ENCODE results near the gene DCAF11.
"Not testable (repeated sequence)": the region's sequence is repeated elsewhere in the genome, so short reads cannot be mapped to it uniquely, and the experiment has no call there.

Gene DCAF11

DNA sequence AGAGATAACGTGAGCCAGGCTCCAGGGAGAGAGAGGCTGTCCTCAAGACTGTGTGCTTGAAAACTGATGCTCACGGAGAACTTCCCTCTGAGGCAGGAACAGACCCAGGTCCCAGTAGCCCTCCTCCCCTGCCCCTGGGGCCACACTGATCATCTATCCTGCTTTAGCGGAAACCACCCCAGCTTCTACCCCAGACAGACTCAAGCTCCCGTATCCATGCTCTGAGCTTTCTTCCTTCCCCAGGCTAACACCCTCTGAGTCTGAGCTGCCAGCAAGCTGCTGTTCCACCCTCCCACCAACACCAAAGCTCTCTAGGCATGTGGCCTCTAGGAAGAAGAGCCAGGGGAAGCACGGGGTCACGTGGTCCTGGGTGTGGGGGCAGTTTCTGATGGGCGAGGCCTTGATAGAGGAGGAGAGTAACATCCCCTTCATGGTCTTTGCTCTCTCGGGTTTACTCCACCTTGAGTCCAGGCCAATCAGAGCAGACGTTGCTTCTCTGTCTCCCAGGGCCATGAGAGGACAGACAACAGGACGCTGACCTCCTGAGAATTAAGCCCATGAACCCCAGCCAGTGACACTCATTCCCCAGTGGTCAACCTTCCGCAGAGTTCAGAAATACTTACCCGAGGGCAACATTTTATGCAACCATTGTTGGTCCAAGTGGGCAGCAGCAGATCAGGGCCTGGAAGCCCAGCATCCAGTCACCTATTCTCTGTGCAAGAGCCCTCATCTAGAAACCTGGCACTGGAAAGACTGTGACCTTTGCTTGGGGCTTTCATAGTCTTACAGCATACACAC, 19.1 kb upstream of the DCAF11 start:
- in situ Hi-C loops (cut with HindIII; ENCODE audit: low sequenced_read_pairs): no loop called here

DNA sequence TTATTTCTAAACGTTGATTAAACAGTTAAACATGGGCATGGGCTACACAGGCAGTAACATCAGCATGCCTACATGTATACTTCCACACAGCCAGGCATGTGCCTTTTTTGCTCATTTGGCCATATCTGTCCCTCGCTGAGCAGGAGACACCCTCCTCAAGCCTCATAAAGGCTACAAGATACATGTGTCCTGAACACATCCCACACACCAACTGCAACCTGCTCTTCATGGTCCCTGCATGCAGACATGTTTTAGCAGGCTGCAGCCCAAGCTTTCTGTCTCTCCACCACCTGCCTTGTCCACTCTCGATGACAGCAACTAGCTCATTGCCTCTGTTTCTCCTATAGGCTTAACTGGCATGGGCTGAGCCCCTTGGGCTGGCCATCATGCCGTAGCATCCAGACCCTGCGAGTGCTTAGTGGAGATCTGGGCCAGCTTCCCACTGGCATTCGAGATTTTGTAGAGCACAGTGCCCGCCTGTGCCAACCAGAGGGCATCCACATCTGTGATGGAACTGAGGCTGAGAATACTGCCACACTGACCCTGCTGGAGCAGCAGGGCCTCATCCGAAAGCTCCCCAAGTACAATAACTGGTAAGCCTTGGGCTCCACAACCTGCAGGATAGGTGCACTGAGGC, 17.9 kb upstream of the DCAF11 start:
- in situ Hi-C loops (cut with HindIII; ENCODE audit: low sequenced_read_pairs): no loop called here

DNA sequence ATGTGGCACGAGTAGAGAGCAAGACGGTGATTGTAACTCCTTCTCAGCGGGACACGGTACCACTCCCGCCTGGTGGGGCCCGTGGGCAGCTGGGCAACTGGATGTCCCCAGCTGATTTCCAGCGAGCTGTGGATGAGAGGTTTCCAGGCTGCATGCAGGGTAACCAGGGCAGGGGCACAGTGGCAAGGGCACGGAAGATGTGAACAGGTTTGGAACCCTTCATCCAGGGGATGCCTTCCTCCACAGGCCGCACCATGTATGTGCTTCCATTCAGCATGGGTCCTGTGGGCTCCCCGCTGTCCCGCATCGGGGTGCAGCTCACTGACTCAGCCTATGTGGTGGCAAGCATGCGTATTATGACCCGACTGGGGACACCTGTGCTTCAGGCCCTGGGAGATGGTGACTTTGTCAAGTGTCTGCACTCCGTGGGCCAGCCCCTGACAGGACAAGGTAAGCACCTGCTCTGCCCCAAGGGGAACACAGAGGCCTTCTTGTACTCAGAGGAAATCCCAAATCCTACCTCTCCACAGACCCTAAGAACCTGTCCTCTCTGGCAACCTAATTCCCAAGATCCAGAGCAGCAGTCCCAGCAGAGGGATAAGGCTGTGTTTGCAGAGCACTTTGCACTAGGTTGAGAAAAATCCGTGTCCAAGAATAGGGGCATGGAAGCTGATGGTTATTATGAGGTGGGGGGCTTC, 16.2 kb upstream of the DCAF11 start:
- in situ Hi-C loops (cut with HindIII; ENCODE audit: low sequenced_read_pairs): no loop called here

DNA sequence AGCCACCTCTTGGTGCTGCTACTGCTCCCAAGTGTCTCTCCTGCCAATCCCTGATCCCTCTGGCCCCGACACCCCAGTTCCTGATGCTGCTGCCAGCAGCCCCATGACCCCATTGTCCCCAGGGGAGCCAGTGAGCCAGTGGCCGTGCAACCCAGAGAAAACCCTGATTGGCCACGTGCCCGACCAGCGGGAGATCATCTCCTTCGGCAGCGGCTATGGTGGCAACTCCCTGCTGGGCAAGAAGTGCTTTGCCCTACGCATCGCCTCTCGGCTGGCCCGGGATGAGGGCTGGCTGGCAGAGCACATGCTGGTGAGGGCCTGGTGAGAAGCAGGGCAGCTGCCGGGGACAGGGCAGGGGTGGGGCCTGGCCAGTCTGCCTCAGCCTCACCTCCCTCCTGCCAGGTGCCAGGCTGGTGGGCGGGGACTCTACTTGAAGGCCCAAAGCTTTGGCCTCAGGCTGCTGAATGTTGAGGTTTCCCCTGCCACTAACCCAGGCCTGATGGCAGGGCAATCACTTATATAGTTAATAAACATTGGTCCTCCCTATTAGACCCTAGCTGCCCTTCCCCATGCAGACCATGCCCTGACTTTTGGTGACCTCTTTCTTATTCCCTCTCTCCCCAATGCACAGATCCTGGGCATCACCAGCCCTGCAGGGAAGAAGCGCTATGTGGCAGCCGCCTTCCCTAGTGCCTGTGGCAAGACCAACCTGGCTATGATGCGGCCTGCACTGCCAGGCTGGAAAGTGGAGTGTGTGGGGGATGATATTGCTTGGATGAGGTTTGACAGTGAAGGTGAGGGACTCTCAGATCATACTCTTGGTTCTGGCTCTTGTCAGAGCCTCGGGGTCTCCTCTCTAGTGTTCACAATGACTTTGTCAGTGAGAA, 15.4 kb upstream of the DCAF11 start:
- in situ Hi-C loops (cut with HindIII; ENCODE audit: low sequenced_read_pairs): no loop called here

DNA sequence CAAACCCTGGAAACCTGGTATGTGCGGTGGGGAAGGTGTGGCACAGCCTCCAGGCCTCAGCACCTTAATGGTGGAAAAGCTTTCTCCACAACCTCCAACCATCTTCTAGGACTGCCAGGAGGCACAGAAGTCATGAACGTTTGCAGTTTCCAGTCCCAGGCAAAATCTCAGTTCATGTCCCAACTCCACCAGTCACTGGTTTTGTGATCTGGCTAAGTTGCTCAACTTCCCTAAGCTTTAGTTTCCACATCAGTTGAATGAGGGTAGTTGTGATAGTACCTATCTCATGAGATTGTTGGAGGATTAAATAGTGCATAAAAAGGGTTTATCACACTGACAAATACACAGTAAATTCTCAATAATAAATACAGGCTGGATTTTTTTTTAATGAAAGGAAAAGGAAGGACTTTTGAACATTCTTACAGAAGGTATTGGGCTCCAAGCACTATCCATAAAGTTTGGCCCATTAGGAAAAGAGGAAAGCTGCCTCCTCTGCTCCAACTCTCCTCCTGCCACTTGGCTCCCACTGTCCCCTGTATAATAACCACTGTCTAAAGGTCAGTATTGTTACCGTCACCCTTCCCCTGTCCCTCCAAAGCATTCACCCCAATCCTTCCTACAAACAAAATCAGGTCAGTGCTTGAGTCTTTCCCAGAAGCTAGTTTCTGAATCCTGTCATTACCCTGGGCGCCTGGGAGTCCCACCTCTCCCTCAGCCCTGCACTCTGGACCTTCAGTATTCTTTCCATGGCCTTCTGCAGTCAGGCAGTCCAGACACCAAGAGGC, 14.2 kb upstream of the DCAF11 start:
- in situ Hi-C loops (cut with HindIII; ENCODE audit: low sequenced_read_pairs): no loop called here

DNA sequence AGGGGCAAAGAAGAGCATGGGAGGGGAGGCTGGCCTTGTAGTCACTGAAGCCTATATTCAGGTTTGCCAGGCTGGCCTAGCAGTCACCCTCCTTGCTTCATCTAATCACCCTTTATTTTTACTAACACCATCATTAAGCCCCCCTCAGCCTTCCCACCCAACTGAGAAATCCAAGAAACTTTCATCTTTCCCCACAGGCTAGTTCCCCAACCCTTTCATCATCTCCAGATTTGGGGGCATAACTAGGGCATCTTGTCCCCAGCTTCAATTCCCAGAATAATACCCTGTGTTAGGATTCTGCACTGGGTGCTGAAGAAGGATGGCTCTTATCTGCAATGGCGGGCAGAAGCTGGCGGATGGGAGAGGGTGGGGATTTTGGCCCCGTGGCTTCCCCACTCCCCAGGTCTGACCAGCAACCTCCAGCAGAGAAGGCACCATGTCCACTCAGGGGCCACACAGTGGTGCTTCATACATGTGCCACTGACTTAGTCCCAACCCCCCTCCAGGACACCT, 13.5 kb upstream of the DCAF11 start:
- in situ Hi-C loops (cut with HindIII; ENCODE audit: low sequenced_read_pairs): no loop called here

DNA sequence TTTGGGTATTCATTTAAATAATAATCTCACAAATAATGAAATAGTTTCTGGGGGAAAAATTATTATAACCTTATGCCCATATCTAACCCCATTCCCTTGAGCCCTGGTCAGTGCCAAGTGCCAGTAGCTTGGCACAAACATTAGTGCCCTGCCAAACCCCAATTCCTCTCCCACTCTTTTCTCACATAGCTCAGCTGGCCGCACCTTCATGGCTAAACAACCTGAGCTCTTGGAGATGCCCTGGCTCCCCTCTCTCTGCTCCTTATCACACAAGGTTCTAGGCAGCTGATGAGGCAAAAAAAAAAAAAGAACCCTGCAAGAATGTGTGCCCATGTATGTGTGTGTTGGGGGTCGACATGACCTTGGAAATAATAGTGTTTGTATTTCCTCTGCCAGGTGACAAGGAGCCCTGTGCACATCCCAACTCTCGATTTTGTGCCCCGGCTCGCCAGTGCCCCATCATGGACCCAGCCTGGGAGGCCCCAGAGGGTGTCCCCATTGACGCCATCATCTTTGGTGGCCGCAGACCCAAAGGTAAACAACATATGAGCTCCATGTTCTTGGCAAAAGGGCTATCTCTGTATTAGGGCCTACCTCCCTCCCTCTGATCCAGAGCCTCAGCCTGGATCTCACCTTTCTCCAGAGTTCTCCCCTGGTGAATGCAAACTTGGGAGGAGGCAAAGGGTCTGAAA, 12.1 kb upstream of the DCAF11 start:
- in situ Hi-C loops (cut with HindIII; ENCODE audit: low sequenced_read_pairs): no loop called here

DNA sequence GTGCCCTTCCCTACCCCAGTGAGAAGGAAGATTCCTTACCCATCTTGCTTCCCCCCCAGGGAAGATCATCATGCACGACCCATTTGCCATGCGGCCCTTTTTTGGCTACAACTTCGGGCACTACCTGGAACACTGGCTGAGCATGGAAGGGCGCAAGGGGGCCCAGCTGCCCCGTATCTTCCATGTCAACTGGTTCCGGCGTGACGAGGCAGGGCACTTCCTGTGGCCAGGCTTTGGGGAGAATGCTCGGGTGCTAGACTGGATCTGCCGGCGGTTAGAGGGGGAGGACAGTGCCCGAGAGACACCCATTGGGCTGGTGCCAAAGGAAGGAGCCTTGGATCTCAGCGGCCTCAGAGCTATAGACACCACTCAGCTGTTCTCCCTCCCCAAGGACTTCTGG, 11.1 kb upstream of the DCAF11 start:
- in situ Hi-C loops (cut with HindIII; ENCODE audit: low sequenced_read_pairs): no loop called here

DNA sequence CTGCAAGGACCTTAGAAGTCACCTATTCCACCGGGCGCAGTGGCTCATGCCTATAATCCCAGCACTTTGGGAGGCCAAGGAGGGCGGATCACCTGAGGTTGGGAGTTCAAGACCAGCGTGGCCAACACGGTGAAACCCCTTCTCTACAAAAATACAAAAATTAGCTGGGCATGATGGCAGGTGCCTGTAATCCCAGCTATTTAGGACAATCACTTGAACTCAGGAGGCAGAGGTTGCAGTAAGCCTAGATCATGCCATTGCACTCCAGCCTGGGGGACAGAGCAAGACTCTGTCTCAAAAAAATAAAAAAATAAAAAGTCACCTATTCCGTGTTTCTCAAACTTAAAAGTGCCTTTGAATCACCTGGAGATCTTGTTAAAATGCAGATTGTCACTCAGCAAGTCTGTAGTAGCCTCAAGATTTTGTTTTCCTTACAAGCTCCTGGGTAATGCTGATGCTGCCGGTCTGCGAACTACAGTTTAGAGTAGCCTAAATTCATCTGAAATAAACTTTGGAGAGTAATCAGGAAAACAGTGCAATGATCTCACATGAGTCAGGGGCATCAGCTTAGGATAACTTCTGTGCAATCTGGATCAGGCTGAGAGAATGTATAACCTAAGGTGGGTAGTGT, 8.9 kb upstream of the DCAF11 start:
- in situ Hi-C loops (cut with HindIII; ENCODE audit: low sequenced_read_pairs): not testable (repeated sequence)

DNA sequence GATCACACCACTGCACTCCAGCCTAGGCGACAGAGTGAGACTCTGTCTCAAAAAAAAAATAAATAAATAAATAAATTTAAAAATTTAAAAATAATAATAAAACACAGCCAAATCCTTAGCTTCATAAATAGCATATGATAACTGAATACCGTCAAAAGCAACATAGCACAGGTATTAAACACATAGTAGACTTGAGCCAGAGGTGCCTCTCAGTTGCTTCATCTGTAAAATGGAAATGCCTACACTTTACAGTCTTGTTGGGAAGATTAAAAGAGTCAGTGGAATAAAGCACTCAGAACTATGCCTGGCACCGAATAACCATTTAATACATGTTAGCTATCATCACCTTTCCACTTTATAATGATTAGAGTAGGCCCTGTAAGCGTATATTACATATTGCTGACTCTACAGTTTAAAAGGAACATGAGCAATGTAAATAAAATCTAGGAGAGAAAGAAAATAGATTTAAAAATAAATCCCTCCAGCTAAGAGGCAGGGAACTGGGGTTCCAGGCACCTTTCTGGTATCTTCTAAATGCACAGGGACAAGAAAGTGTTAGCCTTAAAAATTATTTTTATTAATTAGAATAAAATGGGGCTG, 7.8 kb upstream of the DCAF11 start:
- in situ Hi-C loops (cut with HindIII; ENCODE audit: low sequenced_read_pairs): no loop called here

DNA sequence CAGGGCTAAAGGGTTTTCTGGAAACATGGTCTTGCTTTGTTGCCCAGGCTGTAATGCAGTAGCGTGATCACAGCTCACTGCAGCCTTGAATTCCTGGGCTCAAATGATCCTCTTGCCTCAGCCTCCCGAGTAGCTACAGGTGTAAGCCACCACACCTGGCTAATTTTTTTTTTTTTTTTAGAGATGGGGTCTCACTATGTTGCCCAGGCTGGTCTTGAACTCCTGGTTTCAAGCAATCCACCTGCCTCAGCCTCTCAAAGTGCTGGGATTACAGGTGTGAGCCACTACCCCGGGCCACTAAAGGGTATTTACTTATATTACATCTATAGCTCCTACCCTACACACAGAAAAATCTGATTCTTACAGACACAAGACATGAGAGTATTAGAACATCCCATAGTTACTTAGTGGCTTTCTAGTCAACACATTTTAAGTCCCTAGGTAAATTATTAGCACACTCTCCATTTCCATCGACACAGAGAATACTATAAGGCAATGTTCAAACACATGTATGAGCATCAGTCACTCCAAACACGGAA, 6.2 kb upstream of the DCAF11 start:
- in situ Hi-C loops (cut with HindIII; ENCODE audit: low sequenced_read_pairs): no loop called here

DNA sequence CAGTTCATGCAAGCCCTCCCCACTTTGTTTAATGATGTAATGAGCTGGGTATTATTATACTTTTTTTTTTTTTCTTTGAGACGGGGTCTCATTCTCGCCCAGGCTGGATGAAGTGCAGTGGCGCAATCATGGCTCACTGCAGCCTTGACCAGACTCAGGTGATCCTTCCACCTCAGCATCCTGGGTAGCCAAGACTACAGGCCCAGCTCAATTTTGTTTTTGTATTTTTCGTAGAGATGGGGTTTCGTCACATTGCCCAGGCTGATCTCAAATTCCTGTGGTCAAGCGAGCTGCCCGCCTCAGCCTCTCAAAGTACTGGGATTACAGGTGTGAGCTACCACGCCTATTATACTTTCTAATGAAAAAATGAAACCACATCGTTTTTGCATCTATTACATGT, 4.5 kb upstream of the DCAF11 start:
- in situ Hi-C loops (cut with HindIII; ENCODE audit: low sequenced_read_pairs): no loop called here

DNA sequence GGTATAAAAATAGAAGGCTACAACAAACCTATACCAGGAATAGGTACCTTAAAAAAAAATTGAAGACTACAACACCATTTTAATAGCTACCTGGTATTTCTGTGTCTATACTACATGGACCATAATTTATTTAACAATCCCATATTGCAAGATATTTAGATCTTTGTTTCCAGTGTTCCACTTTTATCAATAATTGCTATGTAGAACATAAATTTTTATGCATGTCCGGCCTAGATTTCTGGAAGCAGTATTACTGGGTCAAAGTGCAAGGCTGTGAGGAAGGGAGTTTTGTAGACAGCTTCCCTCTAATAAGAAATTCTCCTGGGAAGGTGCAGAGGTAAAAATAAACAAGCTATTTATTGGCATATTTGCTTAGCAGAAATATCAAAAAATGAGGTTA, 4.1 kb upstream of the DCAF11 start:
- in situ Hi-C loops (cut with HindIII; ENCODE audit: low sequenced_read_pairs): no loop called here

DNA sequence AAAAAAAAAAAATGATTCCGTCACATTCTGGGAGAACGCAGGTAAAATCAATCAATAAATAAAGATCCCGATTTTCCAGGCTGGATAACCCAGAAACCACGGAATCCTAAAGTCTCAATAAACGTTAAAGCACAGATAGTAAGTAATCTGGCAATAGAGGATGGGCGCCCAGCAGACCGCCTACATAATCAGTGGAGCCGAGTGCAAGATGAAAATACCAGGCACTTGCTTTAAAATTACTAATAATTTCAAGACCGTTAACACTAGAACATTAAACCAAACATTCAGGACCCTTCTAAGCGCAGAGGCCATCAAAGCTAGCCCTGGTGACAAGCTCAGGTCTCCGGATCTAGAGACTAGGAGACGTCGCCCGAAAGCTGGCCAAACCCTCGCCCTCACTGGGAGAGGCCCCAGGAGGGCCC, 1.2 kb upstream of the DCAF11 start:
- in situ Hi-C loops (cut with HindIII; ENCODE audit: low sequenced_read_pairs): no loop called here

DNA sequence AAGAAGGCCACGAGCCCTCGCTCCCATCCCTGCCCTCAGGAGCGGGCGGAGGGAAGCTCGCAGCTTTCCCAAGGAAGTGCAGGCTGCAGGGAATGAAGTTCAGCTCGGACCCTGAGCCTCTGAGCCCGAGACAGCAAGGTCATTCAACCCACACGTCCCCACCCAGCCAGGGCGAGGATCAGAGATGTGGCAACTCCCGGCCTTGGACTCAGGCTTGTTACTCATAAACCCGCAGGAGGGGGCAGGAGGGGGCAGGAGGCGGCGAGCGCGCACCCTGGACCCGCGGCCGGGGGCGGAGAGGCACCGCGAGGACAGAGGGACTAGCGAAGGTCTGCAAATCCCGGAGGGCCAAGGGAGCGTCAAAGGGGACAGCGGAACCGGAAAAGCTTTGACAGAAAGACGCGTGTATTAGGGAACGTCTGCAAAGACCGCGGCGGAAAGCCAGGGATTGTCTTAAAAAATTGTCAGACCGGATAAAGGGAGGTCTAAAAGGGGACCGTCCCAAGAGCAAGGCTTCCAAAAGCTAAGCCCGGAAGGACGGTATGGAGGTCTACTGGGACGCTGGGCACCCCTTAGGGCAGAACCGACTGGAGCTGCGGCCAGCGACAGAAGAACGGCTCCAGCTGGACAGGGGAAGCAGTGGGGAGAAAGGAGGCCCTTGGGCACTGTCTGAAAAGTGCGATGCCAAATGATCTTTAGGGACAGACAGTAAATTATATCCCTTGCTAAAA, 611 bp upstream of the DCAF11 start:
- in situ Hi-C loops (cut with HindIII; ENCODE audit: low sequenced_read_pairs): no loop called here

DNA sequence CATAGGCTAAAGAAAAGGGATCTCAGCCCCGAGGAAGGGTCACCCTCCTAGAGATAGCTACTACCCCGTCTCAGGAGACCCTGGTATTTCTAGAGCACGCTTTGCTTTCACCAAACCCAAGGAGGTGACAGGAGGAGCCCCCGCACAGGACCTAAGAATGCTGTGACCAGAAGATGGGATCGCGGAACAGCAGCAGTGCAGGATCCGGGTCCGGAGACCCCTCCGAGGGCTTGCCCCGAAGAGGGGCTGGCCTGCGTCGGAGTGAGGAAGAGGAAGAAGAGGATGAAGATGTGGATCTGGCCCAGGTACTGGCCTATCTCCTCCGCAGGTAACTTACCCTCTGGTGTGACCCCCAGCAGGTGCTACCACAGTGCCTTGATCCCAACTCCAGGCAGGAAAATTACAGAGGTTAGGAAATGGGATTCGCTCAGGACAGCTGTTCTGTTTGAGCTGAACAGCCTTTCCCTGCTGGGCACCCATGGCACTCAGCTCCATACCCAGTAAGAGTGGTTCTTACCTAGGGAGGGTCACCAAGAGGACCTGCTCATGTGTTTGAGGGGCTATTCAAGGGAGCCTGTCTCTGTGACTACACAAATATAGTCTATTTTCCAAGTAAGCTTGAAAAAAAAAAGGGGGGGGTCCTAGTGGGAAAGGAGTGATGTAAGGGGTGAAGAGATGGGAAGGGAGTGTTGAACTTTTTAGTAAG, 998 bp downstream of the DCAF11 start:
- in situ Hi-C loops (cut with HindIII; ENCODE audit: low sequenced_read_pairs): no loop called here

Data from endothelial cell of hepatic sinusoid (primary cell).